Measurements from ENCODE around the gene RARB. TPM values are rescaled to one million over a fixed set of nuclear protein-coding genes. Genes with fewer than 3 reads are reported as not detected.

The RARB gene
- total and polyA plus RNA-seq, 9 of the 15 experiments (the other 6 are each of a cell fraction or from before 2014, with no cell fraction given): 0.15 to 1.3 (median 0.27) TPM

DNA sequence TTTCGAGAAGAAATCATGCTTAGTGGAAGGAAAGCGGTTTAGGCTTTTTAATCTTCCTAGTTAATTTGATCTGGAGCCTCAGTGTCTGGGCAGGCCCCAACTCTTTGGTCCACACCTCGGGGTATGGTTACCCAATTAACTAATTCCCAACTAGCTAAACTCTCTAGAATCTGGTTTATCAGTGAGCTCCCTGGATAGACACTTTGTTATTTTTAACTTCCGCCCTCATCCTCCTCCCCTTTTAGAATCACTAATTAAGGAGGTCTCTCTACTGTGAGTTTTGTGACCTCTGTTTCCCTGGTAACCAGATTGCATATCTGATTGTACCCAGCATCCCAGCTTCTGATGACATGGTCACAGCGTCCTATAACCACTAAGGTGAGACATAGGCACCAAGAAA, 112.2 kb downstream of the RARB start:
- H3K4me1 ChIP-seq (replicated peaks in 1 of 2; ENCODE audit: control insufficient read depth in 2 of 2, insufficient read depth in 2 of 2, low read length in 2 of 2): no peaks in the 10 kb centered on the region
- DNase-seq (ENCODE audit: extremely low read depth in 1 of 4, low spot score in 3 of 4) (no peak), FAIRE-seq (no peak), ATAC-seq (no peak)
- H3K27ac ChIP-seq (ENCODE audit: extremely low read depth, low read depth, low read length): no peak overlapping the region
- WGBS (ENCODE audit: insufficient coverage, low coverage, missing lambda C conversion rate): 0% methylated on average over 5 of the region's 5 CpGs
- no peaks in the 10 kb centered on the region for H3K79me2 ChIP-seq (ENCODE audit: control insufficient read depth, insufficient read depth, low read length)
- H3K4me3 ChIP-seq: no peak overlapping the region
- no peaks in the 10 kb centered on the region for H3K36me3 ChIP-seq (ENCODE audit: control insufficient read depth, insufficient read depth, low read length)
- in situ Hi-C loops (cut with MboI): no loop called here
- ChIA-PET CTCF (ENCODE audit: low intra/inter-chr PET ratio) (no interaction called here), POLR2A (no interaction called here)
- TF ChIP-seq RFX1 (IDR thresholded peaks at IDR 0.05) (peak; percentile 35; the same call in 1 of the 2 replicates), ZMIZ1 (IDR thresholded peaks at IDR 0.05; ENCODE audit: low read depth in 2 of 2, low read length in 2 of 2) (no peak)
- peaks cover 0 to 5% of the 10 kb centered on the region in 2 experiments; a peak in 2 of 5 replicates for H3K27me3 ChIP-seq (ENCODE audit: control insufficient read depth in 2 of 2, insufficient read depth in 2 of 2, low read length in 2 of 2)
- H3K9me3 ChIP-seq (replicated peaks; ENCODE audit: control insufficient read depth, insufficient read depth, low read depth, low read length): no peaks in the 10 kb centered on the region
- H3K9me1 ChIP-seq (ENCODE audit: control insufficient read depth, insufficient read depth, low read length): no peaks in the 10 kb centered on the region
- no peak overlapping the region for H2AFZ ChIP-seq (ENCODE audit: low read depth, low read length)
- intact Hi-C loops (cut with micrococcal nuclease): no loop called here
- BruUV-seq (replicated peaks): no TSS peak
- H4K20me1 ChIP-seq (replicated peaks; ENCODE audit: control insufficient read depth, insufficient read depth, low read length): no peaks in the 10 kb centered on the region
- H3K9ac ChIP-seq (ENCODE audit: insufficient read depth in 1 of 2, low read depth in 2 of 2, low read length in 2 of 2): no peak overlapping the region
- no peak overlapping the region for H3K4me2 ChIP-seq (ENCODE audit: insufficient read depth, low read length)

All from K562 (cell line).